ENCODE results near the gene LATS2. TPM values are rescaled to one million over a fixed set of nuclear protein-coding genes. Genes with fewer than 3 reads are reported as not detected.

Gene LATS2
- total and polyA plus RNA-seq, 2 of the 8 experiments (the other 6 are each of a cell fraction or from before 2014, with no cell fraction given): 8.3 to 26.2 TPM

DNA sequence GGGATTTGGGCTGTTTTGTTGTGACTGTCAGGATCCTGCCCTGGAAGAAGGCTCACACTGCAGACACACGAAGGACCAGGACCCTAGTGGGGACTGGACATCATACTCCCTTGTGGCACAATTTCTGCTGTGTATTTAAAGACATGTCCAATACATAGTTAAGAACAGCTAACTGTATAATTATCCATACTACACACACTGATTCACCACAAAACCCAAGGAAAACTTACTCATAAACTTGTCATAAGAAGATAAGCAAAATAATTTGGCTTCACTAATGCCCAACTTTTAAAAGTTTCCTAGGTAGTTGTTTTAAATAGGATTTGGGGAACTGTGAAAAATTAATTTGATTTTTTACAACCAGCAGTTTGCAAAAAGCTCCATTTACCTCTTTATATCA lies 46.1 kb downstream of the LATS2 start:
- TF ChIP-seq SIX5 (IDR thresholded peaks at IDR 0.05; ENCODE audit: low read depth, low read length): no peak
- no peak for TF ChIP-seq EZH2 (IDR thresholded peaks at IDR 0.05; ENCODE audit: low read depth, low read length, severe bottlenecking)
- no peak for TF ChIP-seq SP2 (IDR thresholded peaks at IDR 0.05; ENCODE audit: low read length)
- TF ChIP-seq MAFK (IDR thresholded peaks at IDR 0.05; ENCODE audit: low read depth, low read length): no peak
- TF ChIP-seq RBBP5 (IDR thresholded peaks at IDR 0.05; ENCODE audit: borderline replicate concordance, low read depth, low read length): no peak
- no peak for TF ChIP-seq CHD2 (IDR thresholded peaks at IDR 0.05; ENCODE audit: low read length)
- no peak for TF ChIP-seq SP4 (IDR thresholded peaks at IDR 0.05; ENCODE audit: low read length)
- no peak for TF ChIP-seq SUZ12 (IDR thresholded peaks at IDR 0.05; ENCODE audit: low read length)
- DNase-seq (ENCODE audit: low read depth in 1 of 2, low spot score in 2 of 2): no peak

More for the DNA sequence above, 46.1 kb downstream of the LATS2 start:
- Histone ChIP-seq H3K18ac (ENCODE audit: extremely low read depth, low read length) (no peak overlapping the region), H3K79me1 (ENCODE audit: low read depth, low read length) (peaks cover 9% of the 10 kb centered on the region), H4K8ac (ENCODE audit: extremely low read depth, insufficient read depth, low read length) (no peak overlapping the region), H4K91ac (replicated peaks; ENCODE audit: insufficient read length, low read length) (no peak overlapping the region), H3K9ac (replicated peaks in 1 of 4; ENCODE audit: extremely low read depth in 1 of 4, low read depth in 3 of 4, low read length in 3 of 4) (no peak overlapping the region), H3K4me1 (replicated peaks in 1 of 4; ENCODE audit: control insufficient read depth in 3 of 4, insufficient read depth in 4 of 4, low read length in 3 of 4) (peaks cover 0 to 5% (median under 1%) of the 10 kb centered on the region in 4 experiments; a peak in 2 of 7 replicates), H2BK5ac (ENCODE audit: low read depth, low read length) (no peak overlapping the region), H3K56ac (replicated peaks; ENCODE audit: insufficient read length, low read depth, low read length) (no peak overlapping the region), H2AK5ac (ENCODE audit: low read depth, low read length) (no peak overlapping the region), H2BK20ac (ENCODE audit: low read length) (no peak overlapping the region), H3K27ac (ENCODE audit: low read depth, low read length) (no peak overlapping the region), H3K4ac (replicated peaks; ENCODE audit: insufficient read length, low read depth, low read length) (no peak overlapping the region), H3K23me2 (ENCODE audit: low read depth, low read length) (no peaks in the 10 kb centered on the region; the same call in 1 of the 2 replicates), H3K23ac (ENCODE audit: insufficient read length) (no peak overlapping the region), H4K20me1 (replicated peaks in 1 of 2; ENCODE audit: control insufficient read depth in 1 of 2, insufficient read depth in 2 of 2, low read length in 2 of 2) (peaks cover 8 to 16% of the 10 kb centered on the region in 2 experiments), H3K36me3 (ENCODE audit: control insufficient read depth in 2 of 4, insufficient read depth in 4 of 4, low read length in 3 of 4) (peaks cover 0 to 3% (median 0%) of the 10 kb centered on the region in 4 experiments; a peak in 1 of 8 replicates), H3K4me2 (ENCODE audit: insufficient read depth in 1 of 2, low read depth in 2 of 2, low read length in 2 of 2) (no peak overlapping the region), H2BK12ac (ENCODE audit: low read depth, low read length) (no peak overlapping the region), H2AFZ (ENCODE audit: low read length) (no peak overlapping the region), H2BK15ac (ENCODE audit: low read length) (no peak overlapping the region), H3K4me3 (ENCODE audit: extremely low read depth in 1 of 4, insufficient read depth in 2 of 4, low read depth in 3 of 4, low read length in 4 of 4) (no peak overlapping the region), H3K27me3 (replicated peaks in 1 of 4; ENCODE audit: control insufficient read depth in 3 of 4, extremely low read depth in 1 of 4, insufficient read depth in 3 of 4, low read length in 3 of 4) (no peaks in the 10 kb centered on the region), H2BK120ac (replicated peaks; ENCODE audit: low read depth, low read length) (no peak overlapping the region), H3K14ac (ENCODE audit: insufficient read length) (no peak overlapping the region), H3K9me3 (ENCODE audit: insufficient read depth in 2 of 2, low read depth in 1 of 2, low read length in 1 of 2) (no peaks in the 10 kb centered on the region), H4K5ac (ENCODE audit: insufficient read length, low read depth, low read length) (no peak overlapping the region), H3K79me2 (ENCODE audit: control insufficient read depth in 1 of 2, insufficient read depth in 2 of 2, low read length in 2 of 2) (peaks cover 6 to 84% of the 10 kb centered on the region in 2 experiments)
- WGBS, 2 experiments (ENCODE audit: extremely low coverage in 1 of 2, insufficient coverage in 1 of 2, insufficient read length in 1 of 2, insufficient replicate concordance in 2 of 2, low coverage in 1 of 2, low lambda C conversion rate in 2 of 2, missing lambda C conversion rate in 1 of 2): 89% methylated on average over 1 of the region's 1 CpG; no CpG with 5 or more reads in 1 of the 2 experiments
- FAIRE-seq: no peak
- ChIA-PET CTCF (ENCODE audit: partially characterized antibody) (interaction anchor here (1.5 kb wide), 2 partner anchors 8 to 9 kb away, joined by 3 to 6 read pairs; no protein-coding TSS in a partner anchor), POLR2A (ENCODE audit: partially characterized antibody) (interaction anchor here (1.6 to 1.7 kb wide), 3 partner anchors 43 to 161 kb away, joined by 3 to 5 read pairs (median 3); partner anchors contain the start of genes MRPL57 and SKA3)
